Effector memory CD4-positive, alpha-beta T cell (primary cell): ENCODE measurements around the gene VMAC.

Source experiments
- DNase-seq, 3 donors: peaks; one replicate each; pipeline ENCODE4 v3.0.0-alpha.2; 2020
- H3K27ac ChIP-seq: 2 replicates; pipeline ENCODE4 v1.7.0; 2013; ENCODE audit warnings: mild to moderate bottlenecking, low read length, moderate library complexity; ENCODE audit not compliant: insufficient read depth, poor library complexity, severe bottlenecking
- H3K27me3 ChIP-seq: replicated peaks from 2 replicates; pipeline ENCODE4 v1.7.0; 2013; ENCODE audit warnings: mild to moderate bottlenecking, low read length; ENCODE audit not compliant: insufficient read depth, control insufficient read depth, poor library complexity, severe bottlenecking
- H3K36me3 ChIP-seq: 2 replicates; pipeline ENCODE4 v1.7.0; 2013; ENCODE audit warnings: mild to moderate bottlenecking, low read length, moderate library complexity; ENCODE audit not compliant: control insufficient read depth, insufficient read depth
- H3K4me1 ChIP-seq: 2 replicates; pipeline ENCODE4 v1.7.0; 2013; ENCODE audit warnings: low read length, mild to moderate bottlenecking; ENCODE audit not compliant: control insufficient read depth, insufficient read depth, poor library complexity, severe bottlenecking
- H3K4me3 ChIP-seq: 2 replicates; pipeline ENCODE4 v1.7.0; 2013; ENCODE audit warnings: low read length, low read depth, mild to moderate bottlenecking; ENCODE audit not compliant: insufficient read depth, poor library complexity, severe bottlenecking
- H3K9me3 ChIP-seq: 2 replicates; pipeline ENCODE4 v1.7.0; 2013; ENCODE audit warnings: mild to moderate bottlenecking, low read length, moderate library complexity; ENCODE audit not compliant: control insufficient read depth

VMAC gene

GRCh38 chr19:5895409-5895808, 9.3 kb upstream of the VMAC start:
- Histone ChIP-seq H3K27ac (no peak overlapping the region), H3K4me1 (no peaks in the 10 kb centered on the region), H3K9me3 (no peaks in the 10 kb centered on the region), H3K4me3 (no peak overlapping the region), H3K36me3 (peaks cover 23% of the 10 kb centered on the region), H3K27me3 (no peaks in the 10 kb centered on the region)
- DNase-seq: no peak

- DNase-seq: no peak
- H3K27ac ChIP-seq: no peak overlapping the region
- no peaks in the 10 kb centered on the region for H3K9me3 ChIP-seq
- no peaks in the 10 kb centered on the region for H3K27me3 ChIP-seq
- H3K4me3 ChIP-seq: no peak overlapping the region
- peaks cover 23% of the 10 kb centered on the region for H3K36me3 ChIP-seq
- no peaks in the 10 kb centered on the region for H3K4me1 ChIP-seq
Measured at GRCh38 chr19:5895890-5896289, 8.8 kb upstream of the VMAC start.

GRCh38 chr19:5896365-5897076, 8.2 kb upstream of the VMAC start:
- H3K4me3 ChIP-seq: no peak overlapping the region
- H3K27ac ChIP-seq: no peak overlapping the region
- no peaks in the 10 kb centered on the region for H3K9me3 ChIP-seq
- no peak for DNase-seq
- H3K4me1 ChIP-seq: no peaks in the 10 kb centered on the region
- H3K27me3 ChIP-seq: no peaks in the 10 kb centered on the region
- H3K36me3 ChIP-seq: peaks cover 23% of the 10 kb centered on the region

GRCh38 chr19:5897189-5897969, 7.3 kb upstream of the VMAC start:
- Histone ChIP-seq H3K36me3 (peaks cover 23% of the 10 kb centered on the region), H3K27ac (no peak overlapping the region), H3K4me1 (peaks cover under 1% of the 10 kb centered on the region), H3K27me3 (no peaks in the 10 kb centered on the region), H3K4me3 (no peak overlapping the region), H3K9me3 (no peaks in the 10 kb centered on the region)
- DNase-seq: no peak

GRCh38 chr19:5899728-5900526, 4.7 kb upstream of the VMAC start:
- no peak for DNase-seq
- Histone ChIP-seq H3K4me1 (peaks cover 8% of the 10 kb centered on the region), H3K36me3 (peaks cover 17% of the 10 kb centered on the region), H3K9me3 (no peaks in the 10 kb centered on the region), H3K27ac (no peak overlapping the region), H3K4me3 (no peak overlapping the region), H3K27me3 (no peaks in the 10 kb centered on the region)

GRCh38 chr19:5900976-5901375, 3.7 kb upstream of the VMAC start:
- no peak for DNase-seq
- H3K4me3 ChIP-seq: no peak overlapping the region
- H3K27me3 ChIP-seq: no peaks in the 10 kb centered on the region
- H3K36me3 ChIP-seq: peaks cover 7% of the 10 kb centered on the region
- H3K27ac ChIP-seq: no peak overlapping the region
- peaks cover 13% of the 10 kb centered on the region for H3K4me1 ChIP-seq
- no peaks in the 10 kb centered on the region for H3K9me3 ChIP-seq

GRCh38 chr19:5903056-5903623, 1.5 kb upstream of the VMAC start:
- no peaks in the 10 kb centered on the region for H3K36me3 ChIP-seq
- no peaks in the 10 kb centered on the region for H3K27me3 ChIP-seq
- peak overlapping the region; percentile 81 for H3K27ac ChIP-seq
- peaks cover 13% of the 10 kb centered on the region for H3K4me1 ChIP-seq
- no peak for DNase-seq
- H3K9me3 ChIP-seq: no peaks in the 10 kb centered on the region
- H3K4me3 ChIP-seq: peak overlapping the region; percentile 79

- H3K4me1 ChIP-seq: peaks cover 13% of the 10 kb centered on the region
- H3K9me3 ChIP-seq: no peaks in the 10 kb centered on the region
- peak within 1 kb of the TSS; percentile 81 for H3K27ac ChIP-seq
- H3K36me3 ChIP-seq: peaks cover under 1% of the 10 kb centered on the region
- DNase-seq: peak; percentile 94 to 96 (median 94)
- H3K27me3 ChIP-seq: no peaks in the 10 kb centered on the region
- peak within 1 kb of the TSS; percentile 79 for H3K4me3 ChIP-seq
Measured at GRCh38 chr19:5903624-5904351, 884 bp upstream of the VMAC start, which contains the start of gene NDUFA11. NDUFA11 (minus strand) TSS chr19:5903790; CDS start chr19:5903708, 82 bp downstream.

GRCh38 chr19:5905114-5905778, 574 bp downstream of the VMAC start:
- peaks cover 14% of the 10 kb centered on the region for H3K36me3 ChIP-seq
- peak overlapping the region; percentile 72 for H3K27ac ChIP-seq
- H3K4me3 ChIP-seq: peak overlapping the region; percentile 81
- peaks cover 13% of the 10 kb centered on the region for H3K4me1 ChIP-seq
- peak in 1 of 3 donors; percentile 2 for DNase-seq
- no peaks in the 10 kb centered on the region for H3K9me3 ChIP-seq
- H3K27me3 ChIP-seq: no peaks in the 10 kb centered on the region
